ENCODE measurements around the gene BCL11B.

Gene BCL11B

DNA sequence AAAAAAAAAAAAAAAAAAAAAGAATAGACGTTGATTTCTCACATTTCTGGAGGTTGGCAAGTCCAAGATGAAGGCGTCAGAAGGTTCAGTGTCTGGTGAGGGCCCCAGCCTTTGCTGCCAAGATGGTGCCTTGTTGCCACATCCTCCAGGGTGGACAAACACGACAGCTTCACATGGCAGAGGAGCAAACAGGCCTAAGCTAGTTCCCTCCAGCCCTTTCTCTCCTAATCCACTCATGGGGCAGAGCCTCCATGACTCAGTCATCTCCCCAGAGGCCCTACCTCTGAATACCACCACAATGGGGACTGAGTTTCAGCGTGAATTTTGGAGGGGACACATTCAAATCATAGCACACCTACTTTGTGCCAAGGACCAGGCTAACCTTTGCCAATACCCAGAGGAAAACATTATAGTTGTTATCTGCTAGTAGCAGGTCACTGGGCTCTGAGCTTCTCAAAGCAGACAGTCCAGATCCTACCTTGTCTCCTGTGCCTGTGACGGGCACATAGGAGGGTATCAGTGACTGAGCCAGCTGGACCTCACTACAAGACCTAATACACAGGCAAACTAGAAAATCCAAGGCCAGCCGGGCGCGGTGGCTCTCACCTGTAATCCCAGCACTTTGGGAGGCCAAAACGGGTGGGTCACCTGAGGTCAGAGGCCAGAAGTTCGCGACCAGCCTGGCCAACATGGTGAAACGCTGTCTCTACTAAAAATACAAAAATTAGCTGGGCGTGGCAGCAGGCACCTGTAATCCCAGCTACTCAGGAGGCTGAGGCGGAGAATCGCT is 10.5 kb upstream of the BCL11B start:
- no peak overlapping the region for H3K27ac ChIP-seq
- no peaks in the 10 kb centered on the region for H3K36me3 ChIP-seq
- no peak overlapping the region for H3K4me3 ChIP-seq (ENCODE audit: low read depth, low read length)
- no peak for DNase-seq
- TF ChIP-seq, protein P1, sequence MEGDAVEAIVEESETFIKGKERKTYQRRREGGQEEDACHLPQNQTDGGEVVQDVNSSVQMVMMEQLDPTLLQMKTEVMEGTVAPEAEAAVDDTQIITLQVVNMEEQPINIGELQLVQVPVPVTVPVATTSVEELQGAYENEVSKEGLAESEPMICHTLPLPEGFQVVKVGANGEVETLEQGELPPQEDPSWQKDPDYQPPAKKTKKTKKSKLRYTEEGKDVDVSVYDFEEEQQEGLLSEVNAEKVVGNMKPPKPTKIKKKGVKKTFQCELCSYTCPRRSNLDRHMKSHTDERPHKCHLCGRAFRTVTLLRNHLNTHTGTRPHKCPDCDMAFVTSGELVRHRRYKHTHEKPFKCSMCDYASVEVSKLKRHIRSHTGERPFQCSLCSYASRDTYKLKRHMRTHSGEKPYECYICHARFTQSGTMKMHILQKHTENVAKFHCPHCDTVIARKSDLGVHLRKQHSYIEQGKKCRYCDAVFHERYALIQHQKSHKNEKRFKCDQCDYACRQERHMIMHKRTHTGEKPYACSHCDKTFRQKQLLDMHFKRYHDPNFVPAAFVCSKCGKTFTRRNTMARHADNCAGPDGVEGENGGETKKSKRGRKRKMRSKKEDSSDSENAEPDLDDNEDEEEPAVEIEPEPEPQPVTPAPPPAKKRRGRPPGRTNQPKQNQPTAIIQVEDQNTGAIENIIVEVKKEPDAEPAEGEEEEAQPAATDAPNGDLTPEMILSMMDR (IDR thresholded peaks at IDR 0.05; ENCODE audit: low read depth, low read length) = no peak
- H3K27me3 ChIP-seq (ENCODE audit: insufficient read depth, low read depth, severe bottlenecking) = peaks cover 4% of the 10 kb centered on the region
- H3K9me3 ChIP-seq (ENCODE audit: severe bottlenecking) = no peaks in the 10 kb centered on the region

DNA sequence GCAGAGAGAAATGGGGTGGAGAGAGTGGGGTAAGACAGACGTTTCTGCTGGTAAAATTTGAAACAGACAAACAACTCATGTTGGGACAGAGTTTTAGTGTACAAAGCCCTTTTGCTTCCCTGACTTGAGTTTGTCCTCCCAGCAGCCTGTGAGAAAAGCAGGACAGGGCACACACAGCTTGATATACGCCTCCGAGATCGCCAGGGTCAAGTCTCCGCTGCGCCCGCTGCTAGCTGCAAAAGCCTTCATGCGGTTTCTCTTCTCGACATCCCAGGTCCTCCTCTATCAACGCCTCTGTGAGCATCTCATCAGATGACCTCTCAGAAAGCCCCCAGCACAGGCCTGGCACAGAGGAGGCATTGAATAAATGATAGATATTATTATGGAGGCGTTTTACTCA is 9.4 kb upstream of the BCL11B start:
- TF ChIP-seq, protein P1 (IDR thresholded peaks at IDR 0.05; ENCODE audit: low read depth, low read length) = no peak
- DNase-seq = no peak
- peaks cover 4% of the 10 kb centered on the region for H3K27me3 ChIP-seq (ENCODE audit: insufficient read depth, low read depth, severe bottlenecking)
- no peak overlapping the region for H3K4me3 ChIP-seq (ENCODE audit: low read depth, low read length)
- H3K9me3 ChIP-seq (ENCODE audit: severe bottlenecking) = no peaks in the 10 kb centered on the region
- H3K36me3 ChIP-seq = no peaks in the 10 kb centered on the region
- H3K27ac ChIP-seq = no peak overlapping the region

DNA sequence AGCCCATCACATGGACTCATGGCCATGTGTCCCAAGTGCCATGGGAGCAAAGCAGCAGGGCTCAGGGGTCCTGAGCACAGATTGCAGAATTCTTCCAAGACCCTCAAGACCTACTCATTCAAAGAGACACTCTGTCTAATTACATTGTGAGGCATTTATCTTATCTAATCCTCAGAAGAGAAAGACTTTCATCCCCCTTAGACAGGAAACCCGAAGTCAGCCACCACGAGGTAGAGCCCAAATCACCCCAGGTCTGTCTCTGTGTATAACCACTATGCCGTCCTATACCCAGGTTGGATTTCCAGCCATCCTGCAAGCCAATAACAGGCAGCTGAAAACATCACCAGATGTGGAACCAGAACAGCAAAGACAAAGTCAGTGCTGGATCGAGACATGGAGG is 8.9 kb upstream of the BCL11B start:
- Histone ChIP-seq H3K9me3 (ENCODE audit: severe bottlenecking) (no peaks in the 10 kb centered on the region), H3K36me3 (no peaks in the 10 kb centered on the region), H3K4me3 (ENCODE audit: low read depth, low read length) (no peak overlapping the region), H3K27me3 (ENCODE audit: insufficient read depth, low read depth, severe bottlenecking) (peaks cover 4% of the 10 kb centered on the region), H3K27ac (no peak overlapping the region)
- TF ChIP-seq, protein P1 (IDR thresholded peaks at IDR 0.05; ENCODE audit: low read depth, low read length) = no peak
- DNase-seq = no peak

DNA sequence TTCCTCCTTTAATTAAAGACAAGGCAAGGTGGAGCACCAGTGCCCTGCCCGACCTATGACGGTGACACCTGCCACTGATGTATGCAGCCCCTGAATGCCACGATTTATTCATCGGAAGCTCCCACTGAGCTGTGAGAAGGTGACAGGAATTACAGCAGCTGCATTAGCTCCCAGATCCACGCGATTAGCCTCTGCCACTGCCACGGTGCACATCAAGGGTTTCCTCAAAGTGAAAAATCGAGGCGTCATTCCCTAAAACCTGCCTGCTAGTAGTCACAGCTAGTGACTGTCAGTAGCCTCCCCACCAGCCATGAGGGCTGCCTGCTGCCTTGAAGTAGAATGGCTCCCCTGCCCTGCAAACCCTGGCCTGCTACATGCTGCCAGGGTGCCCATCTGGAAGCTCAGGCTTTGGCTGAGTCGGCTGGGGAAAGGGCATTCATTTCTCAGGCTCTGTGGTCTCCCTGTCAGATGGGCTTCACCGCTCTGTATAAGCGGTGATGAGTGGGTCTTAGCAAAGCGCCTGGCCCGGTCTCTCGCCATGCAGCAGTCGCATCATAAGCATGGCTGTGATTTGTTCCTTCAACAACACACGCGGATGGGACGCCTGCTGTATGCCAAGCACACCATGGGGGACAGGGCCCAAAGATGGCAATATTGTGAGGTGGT is 8.2 kb upstream of the BCL11B start:
- H3K9me3 ChIP-seq (ENCODE audit: severe bottlenecking) = no peaks in the 10 kb centered on the region
- no peaks in the 10 kb centered on the region for H3K36me3 ChIP-seq
- H3K4me3 ChIP-seq (ENCODE audit: low read depth, low read length) = no peak overlapping the region
- TF ChIP-seq, protein P1 (IDR thresholded peaks at IDR 0.05; ENCODE audit: low read depth, low read length) = no peak
- DNase-seq = no peak
- peaks cover 10% of the 10 kb centered on the region for H3K27me3 ChIP-seq (ENCODE audit: insufficient read depth, low read depth, severe bottlenecking)
- H3K27ac ChIP-seq = no peak overlapping the region

DNA sequence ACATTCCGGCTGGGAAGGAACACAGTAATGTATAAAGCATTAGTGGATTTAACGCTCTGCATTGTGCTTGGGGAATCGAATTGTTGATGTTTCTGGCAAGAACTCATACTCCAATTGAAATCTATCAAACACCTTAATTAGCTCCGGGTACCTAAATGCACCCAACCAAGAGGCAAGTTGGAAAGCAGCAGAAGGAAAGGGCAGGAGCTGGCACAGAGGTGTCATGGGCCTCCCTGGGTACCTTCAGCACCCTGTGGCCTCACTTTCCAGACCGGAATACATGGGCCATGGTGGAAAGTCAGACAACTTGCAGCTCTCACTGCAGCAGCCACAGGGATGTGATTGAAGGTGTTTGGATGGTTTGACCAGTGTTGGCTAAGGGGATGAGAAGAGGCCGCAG is 6.8 kb upstream of the BCL11B start:
- H3K4me3 ChIP-seq (ENCODE audit: low read depth, low read length) = no peak overlapping the region
- DNase-seq = no peak
- peaks cover 15% of the 10 kb centered on the region for H3K27me3 ChIP-seq (ENCODE audit: insufficient read depth, low read depth, severe bottlenecking)
- peaks cover 4% of the 10 kb centered on the region for H3K9me3 ChIP-seq (ENCODE audit: severe bottlenecking)
- H3K36me3 ChIP-seq = no peaks in the 10 kb centered on the region
- TF ChIP-seq, protein P1 (IDR thresholded peaks at IDR 0.05; ENCODE audit: low read depth, low read length) = no peak
- no peak overlapping the region for H3K27ac ChIP-seq

All from WERI-Rb-1 (cell line).